ENCODE measurements around the gene CERS6.

- no peak for TF ChIP-seq E2F6 (IDR thresholded peaks at IDR 0.05)
- no peak for TF ChIP-seq POLR2A (IDR thresholded peaks at IDR 0.05; ENCODE audit: control extremely low read depth in 1 of 2, low read depth in 2 of 2, low read length in 2 of 2)
- TF ChIP-seq GTF2F1 (IDR thresholded peaks at IDR 0.05; ENCODE audit: borderline replicate concordance, low read depth, low read length) = no peak
- no peak for TF ChIP-seq RFX5 (IDR thresholded peaks at IDR 0.05; ENCODE audit: borderline replicate concordance, low read depth, low read length)
- TF ChIP-seq, protein P1, sequence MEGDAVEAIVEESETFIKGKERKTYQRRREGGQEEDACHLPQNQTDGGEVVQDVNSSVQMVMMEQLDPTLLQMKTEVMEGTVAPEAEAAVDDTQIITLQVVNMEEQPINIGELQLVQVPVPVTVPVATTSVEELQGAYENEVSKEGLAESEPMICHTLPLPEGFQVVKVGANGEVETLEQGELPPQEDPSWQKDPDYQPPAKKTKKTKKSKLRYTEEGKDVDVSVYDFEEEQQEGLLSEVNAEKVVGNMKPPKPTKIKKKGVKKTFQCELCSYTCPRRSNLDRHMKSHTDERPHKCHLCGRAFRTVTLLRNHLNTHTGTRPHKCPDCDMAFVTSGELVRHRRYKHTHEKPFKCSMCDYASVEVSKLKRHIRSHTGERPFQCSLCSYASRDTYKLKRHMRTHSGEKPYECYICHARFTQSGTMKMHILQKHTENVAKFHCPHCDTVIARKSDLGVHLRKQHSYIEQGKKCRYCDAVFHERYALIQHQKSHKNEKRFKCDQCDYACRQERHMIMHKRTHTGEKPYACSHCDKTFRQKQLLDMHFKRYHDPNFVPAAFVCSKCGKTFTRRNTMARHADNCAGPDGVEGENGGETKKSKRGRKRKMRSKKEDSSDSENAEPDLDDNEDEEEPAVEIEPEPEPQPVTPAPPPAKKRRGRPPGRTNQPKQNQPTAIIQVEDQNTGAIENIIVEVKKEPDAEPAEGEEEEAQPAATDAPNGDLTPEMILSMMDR (IDR thresholded peaks at IDR 0.05; ENCODE audit: control extremely low read depth in 1 of 3, insufficient read depth in 1 of 3, low read depth in 1 of 3, low read length in 3 of 3) = no peak
- no peak for TF ChIP-seq POLR2AphosphoS5 (IDR thresholded peaks at IDR 0.05; ENCODE audit: low read depth, low read length)
Observed at GRCh38 chr2:168645696-168646338, 189.7 kb downstream of the CERS6 start.
